Activated naive CD4-positive, alpha-beta T cell treated with anti-CD3 and anti-CD28 coated beads, Interleukin-2, amount 10 ng/mL, durations not matched to agents 5 hours and 36 hours (primary cell): ENCODE measurements around the gene FAM181B. TPM values are rescaled to one million over a fixed set of nuclear protein-coding genes. Genes with fewer than 3 reads are reported as not detected.

Experiments used
- total RNA-seq, 2 experiments: library from RNA; stranded (reverse); gene quantifications; one replicate each; pipeline ENCODE4 v1.2.3, GENCODE V29; 2021

The FAM181B gene, protein sequence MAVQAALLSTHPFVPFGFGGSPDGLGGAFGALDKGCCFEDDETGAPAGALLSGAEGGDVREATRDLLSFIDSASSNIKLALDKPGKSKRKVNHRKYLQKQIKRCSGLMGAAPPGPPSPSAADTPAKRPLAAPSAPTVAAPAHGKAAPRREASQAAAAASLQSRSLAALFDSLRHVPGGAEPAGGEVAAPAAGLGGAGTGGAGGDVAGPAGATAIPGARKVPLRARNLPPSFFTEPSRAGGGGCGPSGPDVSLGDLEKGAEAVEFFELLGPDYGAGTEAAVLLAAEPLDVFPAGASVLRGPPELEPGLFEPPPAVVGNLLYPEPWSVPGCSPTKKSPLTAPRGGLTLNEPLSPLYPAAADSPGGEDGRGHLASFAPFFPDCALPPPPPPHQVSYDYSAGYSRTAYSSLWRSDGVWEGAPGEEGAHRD
- total RNA-seq = under 1 TPM; 0.10 to 0.15 TPM

DNA sequence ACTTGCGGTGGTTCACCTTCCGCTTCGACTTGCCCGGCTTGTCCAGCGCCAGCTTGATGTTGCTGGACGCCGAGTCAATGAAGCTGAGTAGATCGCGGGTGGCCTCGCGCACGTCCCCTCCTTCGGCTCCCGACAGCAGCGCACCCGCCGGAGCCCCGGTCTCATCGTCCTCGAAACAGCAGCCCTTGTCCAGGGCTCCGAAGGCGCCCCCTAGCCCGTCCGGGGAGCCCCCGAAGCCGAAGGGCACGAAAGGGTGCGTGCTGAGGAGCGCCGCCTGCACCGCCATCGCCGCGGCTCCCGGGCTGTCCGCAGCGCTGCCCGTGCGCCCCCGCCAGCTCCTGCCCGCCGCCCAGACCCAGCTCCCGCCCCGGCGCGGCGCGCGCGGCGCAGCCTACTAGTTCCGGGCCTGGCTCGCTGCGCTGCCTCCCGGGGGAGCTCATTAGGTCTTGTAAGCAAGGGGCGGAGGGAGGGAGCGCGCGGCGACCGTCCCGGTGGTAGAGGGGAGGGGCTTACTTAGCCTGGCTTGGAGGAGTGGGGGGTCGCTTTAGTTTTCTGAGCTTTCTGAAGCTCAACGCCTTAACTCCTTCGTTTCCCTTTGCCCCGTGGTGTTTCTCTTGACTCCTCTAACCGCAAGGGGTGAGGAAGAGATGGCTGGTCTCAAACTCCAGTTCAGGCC is at the start of gene FAM181B:
FAM181B (minus strand) TSS at position 421 of the 676 bp plus-strand sequence; CDS start at position 286, 135 bp downstream.

Other genes with a start within 250 kb of the FAM181B start
- gene PRCP, start 166.6 kb upstream of the FAM181B start, total RNA-seq = 10 to 100 TPM; 30.9 to 34.6 TPM
- gene DDIAS, start 167.9 kb upstream of the FAM181B start, total RNA-seq = 10 to 100 TPM in 1 of 2 experiments, 1 to 10 TPM in 1; 9.7 to 10.1 TPM